Kidney (tissue), 14 donors: ENCODE results near the gene CEP85L. TPM values are rescaled to one million over a fixed set of nuclear protein-coding genes. Genes with fewer than 3 reads are reported as not detected.

ENCODE experiments used
- DNase-seq, 5 donors: peaks; one replicate each; pipeline ENCODE4 v3.0.0-alpha.2; 2013 to 2020
- FAIRE-seq: peaks from 2 replicates; lab custom pipeline; 2012; peaks lifted over from hg19 to GRCh38; lab: Jason Lieb, UNC
- H3K27ac ChIP-seq, 2 donors: one replicate each; pipeline ENCODE4 v1.7.0; 2013; ENCODE audit warnings: low read depth in 2 of 2, low read length in 2 of 2, inconsistent platforms in 1 of 2
- H3K27me3 ChIP-seq: one replicate; pipeline ENCODE4 v1.7.1; 2013; ENCODE audit warnings: low read length, inconsistent platforms; ENCODE audit not compliant: control insufficient read depth, insufficient read depth
- H3K36me3 ChIP-seq, 3 donors: one replicate each; pipeline versions ENCODE4 v1.7.0 to v1.7.1; 2013; ENCODE audit warnings: low read length in 3 of 3, control low read depth in 1 of 3, inconsistent platforms in 1 of 3; ENCODE audit not compliant: insufficient read depth in 3 of 3, control insufficient read depth in 2 of 3
- H3K4me1 ChIP-seq, 3 donors: one replicate each; pipeline versions ENCODE4 v1.7.0 to v1.7.1; 2013; ENCODE audit warnings: low read length in 3 of 3, inconsistent platforms in 1 of 3, low read depth in 1 of 3; ENCODE audit not compliant: control insufficient read depth in 2 of 3, insufficient read depth in 2 of 3
- H3K4me3 ChIP-seq, 3 donors: one replicate each; pipeline versions ENCODE4 v1.7.0 to v1.8.1; 2013; ENCODE audit warnings: low read length in 3 of 3, control low read depth in 1 of 3, inconsistent platforms in 1 of 3
- H3K9ac ChIP-seq, 3 donors: one replicate each; pipeline versions ENCODE4 v1.7.0 to v1.7.1; 2013; ENCODE audit warnings: low read length in 3 of 3, control low read depth in 1 of 3, inconsistent platforms in 1 of 3
- H3K9me3 ChIP-seq, 3 donors: one replicate each; pipeline versions ENCODE4 v1.7.0 to v1.7.1; 2013; ENCODE audit warnings: low read length in 3 of 3, control low read depth in 1 of 3, inconsistent platforms in 1 of 3; ENCODE audit not compliant: control insufficient read depth in 2 of 3, insufficient read depth in 1 of 3
- CTCF ChIP-seq: IDR thresholded peaks from 3 replicates; pipeline ENCODE4 v1.5.1; 2012; ENCODE audit warnings: mild to moderate bottlenecking, moderate library complexity, borderline replicate concordance; ENCODE audit not compliant: insufficient read depth; ENCODE audit errors: extremely low read depth
- intact Hi-C: fragments of 100-400 bp; cut with DNase I; formaldehyde crosslinking; loops from one replicate; pipeline ENCODE4 v1.11.1; 2022
- polyA plus RNA-seq: library from polyadenylated mRNA; stranded (reverse); fragments of 350-450 nt; fragmentation: Illumina TruSeq; extraction: RNeasy Lipid Tissue Mini Kit (QIAGEN cat#74804); gene quantifications from one replicate; pipeline ENCODE4 v1.2.3, GENCODE V29; 2014; ENCODE audit warnings: low read depth, low replicate concordance; ENCODE audit not compliant: insufficient read depth
- total RNA-seq: library from RNA; stranded (reverse); fragmentation: NEBNext Ultra II Directional; extraction: Animal tissue kit (Norgen Biotek cat#: 25700); gene quantifications from one replicate; pipeline ENCODE4 v1.2.1, GENCODE V29; 2021
- donor health status: control.
- donor health status: control.
- donor health status: control.
- donor health status: control.
- donor health status: control.
- donor health status: DM: yes; HTN: yes; CAD: no.
- donor health status: Normal renal cell carcinoma (clear cell type).

The CEP85L gene
- total and polyA plus RNA-seq, 2 donors from 2014 or later, result 0.84 to 12.9 TPM

- intact Hi-C loops, result no loop called here
- no peak for FAIRE-seq
- Histone ChIP-seq H3K27ac (no peak overlapping the region), H3K9ac (no peak overlapping the region), H3K4me1 (no peaks in the 10 kb centered on the region), H3K9me3 (no peaks in the 10 kb centered on the region), H3K36me3 (no peaks in the 10 kb centered on the region), H3K4me3 (no peak overlapping the region), H3K27me3 (no peaks in the 10 kb centered on the region)
- TF ChIP-seq CTCF, result no peak
- no peak for DNase-seq
These were observed 44.5 kb downstream of the CEP85L start for GRCh38 chr6:118606858-118607257.

- DNase-seq (no peak), FAIRE-seq (no peak)
- Histone ChIP-seq H3K9me3 (no peaks in the 10 kb centered on the region), H3K9ac (no peak overlapping the region), H3K4me3 (no peak overlapping the region), H3K36me3 (no peaks in the 10 kb centered on the region), H3K27me3 (no peaks in the 10 kb centered on the region), H3K4me1 (no peaks in the 10 kb centered on the region), H3K27ac (no peak overlapping the region)
- TF ChIP-seq CTCF, result no peak
- intact Hi-C loops, result no loop called here
These were observed 45.1 kb downstream of the CEP85L start for GRCh38 chr6:118606268-118606667.

GRCh38 chr6:118603372-118603771 is 48.0 kb downstream of the CEP85L start:
- Histone ChIP-seq H3K9ac (no peak overlapping the region), H3K4me1 (no peaks in the 10 kb centered on the region), H3K9me3 (no peaks in the 10 kb centered on the region), H3K27me3 (no peaks in the 10 kb centered on the region), H3K36me3 (no peaks in the 10 kb centered on the region), H3K4me3 (no peak overlapping the region), H3K27ac (no peak overlapping the region)
- FAIRE-seq (no peak), DNase-seq (no peak)
- no peak for TF ChIP-seq CTCF
- intact Hi-C loops, result no loop called here

GRCh38 chr6:118602300-118602699 is 49.1 kb downstream of the CEP85L start:
- H3K9me3 ChIP-seq, result no peaks in the 10 kb centered on the region
- no peak for TF ChIP-seq CTCF
- H3K4me1 ChIP-seq, result no peaks in the 10 kb centered on the region
- intact Hi-C loops, result no loop called here
- no peaks in the 10 kb centered on the region for H3K36me3 ChIP-seq
- H3K9ac ChIP-seq, result no peak overlapping the region
- no peak overlapping the region for H3K4me3 ChIP-seq
- H3K27ac ChIP-seq, result no peak overlapping the region
- FAIRE-seq, result no peak
- no peak for DNase-seq
- H3K27me3 ChIP-seq, result no peaks in the 10 kb centered on the region
